Activated gamma-delta T cell treated with Interleukin-2 at 50 U/mL for 16 hours (primary cell): ENCODE results near the gene KNOP1.
"Not testable (repeated sequence)": the region's sequence is repeated elsewhere in the genome, so short reads cannot be mapped to it uniquely, and the experiment has no call there.

ENCODE experiments used
- DNase-seq: peaks from one replicate; pipeline ENCODE4 v3.0.0-alpha.2; 2020

Gene KNOP1

GRCh38 chr16:19679281-19679680, 38.7 kb downstream of the KNOP1 start:
- not testable (repeated sequence) for DNase-seq

GRCh38 chr16:19678804-19679203, 39.2 kb downstream of the KNOP1 start:
- no peak for DNase-seq

- DNase-seq, result no peak
Measured at GRCh38 chr16:19677402-19677801, 40.6 kb downstream of the KNOP1 start.

- no peak for DNase-seq
Measured at GRCh38 chr16:19674485-19674884, 43.5 kb downstream of the KNOP1 start.

GRCh38 chr16:19672378-19672777, 45.6 kb downstream of the KNOP1 start:
- no peak for DNase-seq

- DNase-seq, result no peak
Measured at GRCh38 chr16:19666477-19666876, 51.5 kb downstream of the KNOP1 start.

GRCh38 chr16:19665313-19665712, 52.7 kb downstream of the KNOP1 start:
- DNase-seq, result not testable (repeated sequence)

GRCh38 chr16:19664166-19664565, 53.9 kb downstream of the KNOP1 start:
- DNase-seq, result no peak

GRCh38 chr16:19662351-19662750, 55.7 kb downstream of the KNOP1 start:
- DNase-seq, result no peak

GRCh38 chr16:19660432-19660831, 57.6 kb downstream of the KNOP1 start:
- no peak for DNase-seq

GRCh38 chr16:19659554-19659953, 58.5 kb downstream of the KNOP1 start:
- DNase-seq, result no peak

GRCh38 chr16:19657831-19658230, 60.2 kb downstream of the KNOP1 start:
- DNase-seq, result no peak

GRCh38 chr16:19655242-19655777, 62.7 kb downstream of the KNOP1 start:
- DNase-seq, result no peak

GRCh38 chr16:19654147-19654546, 63.9 kb downstream of the KNOP1 start:
- no peak for DNase-seq
